GM12873 (cell line): ENCODE data around the gene CNOT2.

Experiments
- TF ChIP-seq, protein P1 (sequence below): IDR thresholded peaks from 2 replicates; pipeline ENCODE4 v1.5.1; 2012; ENCODE audit warnings: low read depth, mild to moderate bottlenecking, moderate library complexity, low read length, control low read depth; ENCODE audit not compliant: insufficient read depth; ENCODE audit errors: missing control alignments

Gene CNOT2, protein sequence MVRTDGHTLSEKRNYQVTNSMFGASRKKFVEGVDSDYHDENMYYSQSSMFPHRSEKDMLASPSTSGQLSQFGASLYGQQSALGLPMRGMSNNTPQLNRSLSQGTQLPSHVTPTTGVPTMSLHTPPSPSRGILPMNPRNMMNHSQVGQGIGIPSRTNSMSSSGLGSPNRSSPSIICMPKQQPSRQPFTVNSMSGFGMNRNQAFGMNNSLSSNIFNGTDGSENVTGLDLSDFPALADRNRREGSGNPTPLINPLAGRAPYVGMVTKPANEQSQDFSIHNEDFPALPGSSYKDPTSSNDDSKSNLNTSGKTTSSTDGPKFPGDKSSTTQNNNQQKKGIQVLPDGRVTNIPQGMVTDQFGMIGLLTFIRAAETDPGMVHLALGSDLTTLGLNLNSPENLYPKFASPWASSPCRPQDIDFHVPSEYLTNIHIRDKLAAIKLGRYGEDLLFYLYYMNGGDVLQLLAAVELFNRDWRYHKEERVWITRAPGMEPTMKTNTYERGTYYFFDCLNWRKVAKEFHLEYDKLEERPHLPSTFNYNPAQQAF

DNA sequence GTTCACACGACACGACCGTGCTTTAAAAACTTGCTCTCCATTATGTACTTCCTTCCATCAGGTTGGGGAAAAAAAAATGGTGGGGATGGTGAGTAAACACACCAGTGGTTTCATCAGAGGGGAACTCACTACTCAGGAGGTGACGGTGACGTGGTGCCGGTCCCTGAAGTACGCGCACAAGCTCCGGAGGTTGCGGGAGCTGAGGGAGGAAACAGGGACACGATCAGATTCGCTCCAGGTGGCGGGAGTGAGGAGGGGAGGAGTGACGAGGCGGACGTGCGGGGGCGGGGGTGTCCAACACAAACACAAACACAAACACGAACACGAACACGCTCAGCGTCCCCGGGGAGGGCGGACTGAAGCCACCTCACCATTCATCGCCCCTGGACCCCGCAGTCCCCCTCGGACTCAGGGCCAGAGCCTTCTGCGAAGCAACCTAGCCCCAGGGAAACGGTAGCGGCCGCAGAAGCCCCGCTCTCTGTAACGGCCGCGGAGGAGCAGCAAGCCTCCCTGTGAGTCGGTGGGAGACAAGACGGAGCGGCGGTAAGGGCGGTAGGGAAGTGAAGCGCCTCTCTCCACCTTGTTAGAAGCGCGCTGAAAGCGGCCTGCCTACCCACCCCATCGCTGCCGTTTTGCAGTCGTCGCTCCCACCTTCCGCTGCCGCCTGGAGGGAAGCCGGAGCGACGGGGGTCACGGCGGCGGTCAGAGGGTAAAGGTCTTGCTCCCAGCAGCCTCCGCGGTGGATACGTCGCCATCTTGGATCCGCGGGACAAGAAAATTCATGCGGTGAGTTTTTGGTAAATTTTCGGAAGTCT lies at the start of gene CNOT2:
CNOT2 (plus strand) TSS at position 739 of the 815 bp plus-strand sequence. CDS start 34,794 bp downstream, outside the sequence.
- TF ChIP-seq, protein P1, sequence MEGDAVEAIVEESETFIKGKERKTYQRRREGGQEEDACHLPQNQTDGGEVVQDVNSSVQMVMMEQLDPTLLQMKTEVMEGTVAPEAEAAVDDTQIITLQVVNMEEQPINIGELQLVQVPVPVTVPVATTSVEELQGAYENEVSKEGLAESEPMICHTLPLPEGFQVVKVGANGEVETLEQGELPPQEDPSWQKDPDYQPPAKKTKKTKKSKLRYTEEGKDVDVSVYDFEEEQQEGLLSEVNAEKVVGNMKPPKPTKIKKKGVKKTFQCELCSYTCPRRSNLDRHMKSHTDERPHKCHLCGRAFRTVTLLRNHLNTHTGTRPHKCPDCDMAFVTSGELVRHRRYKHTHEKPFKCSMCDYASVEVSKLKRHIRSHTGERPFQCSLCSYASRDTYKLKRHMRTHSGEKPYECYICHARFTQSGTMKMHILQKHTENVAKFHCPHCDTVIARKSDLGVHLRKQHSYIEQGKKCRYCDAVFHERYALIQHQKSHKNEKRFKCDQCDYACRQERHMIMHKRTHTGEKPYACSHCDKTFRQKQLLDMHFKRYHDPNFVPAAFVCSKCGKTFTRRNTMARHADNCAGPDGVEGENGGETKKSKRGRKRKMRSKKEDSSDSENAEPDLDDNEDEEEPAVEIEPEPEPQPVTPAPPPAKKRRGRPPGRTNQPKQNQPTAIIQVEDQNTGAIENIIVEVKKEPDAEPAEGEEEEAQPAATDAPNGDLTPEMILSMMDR: no peak

GRCh38 chr12:70194076-70194475 lies 49.2 kb upstream of the CNOT2 start:
- TF ChIP-seq, protein P1: no peak

DNA sequence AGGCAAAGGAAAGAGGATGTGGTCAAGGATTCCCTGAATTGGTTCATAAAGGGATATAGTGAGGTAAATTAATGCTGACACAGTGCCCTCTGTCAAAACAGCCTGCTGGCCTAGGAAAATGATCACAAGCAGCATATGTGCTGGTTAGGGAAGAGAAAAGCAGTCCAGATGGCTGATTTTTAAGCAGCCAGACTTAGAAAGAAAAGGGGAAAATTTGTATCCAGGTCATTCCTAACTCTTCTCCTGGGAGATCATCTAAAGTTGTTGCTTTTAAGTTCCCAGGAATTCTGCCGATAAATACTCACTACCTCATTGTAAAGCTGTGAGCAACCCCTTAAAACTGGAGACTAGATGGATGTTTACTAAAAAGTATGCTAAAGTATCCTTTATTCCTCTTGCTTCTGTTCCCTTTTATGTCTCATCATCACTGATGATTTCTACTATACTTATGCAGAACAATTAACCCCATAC lies 46.4 kb upstream of the CNOT2 start:
- TF ChIP-seq, protein P1: no peak

DNA sequence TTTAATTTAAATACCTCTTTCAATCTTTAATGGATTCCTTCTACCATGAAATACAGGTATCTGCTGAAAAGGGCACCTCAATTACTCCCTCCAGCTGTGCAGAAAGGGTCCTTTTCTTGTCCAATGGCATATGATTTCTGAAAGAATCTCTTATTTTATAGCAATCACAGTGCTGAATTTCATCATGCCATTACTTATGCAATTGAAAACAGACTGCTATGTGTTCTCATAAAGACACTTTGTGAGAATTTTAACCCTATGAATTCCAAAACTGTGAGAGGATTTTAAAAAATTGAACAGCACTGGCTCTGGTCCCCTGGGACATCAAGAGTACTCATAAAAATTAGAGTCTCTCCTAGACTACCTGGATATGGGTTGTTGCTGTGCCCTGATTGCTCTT lies 45.9 kb upstream of the CNOT2 start:
- TF ChIP-seq, protein P1: no peak

- TF ChIP-seq, protein P1: no peak
These were observed 29.5 kb upstream of the CNOT2 start for GRCh38 chr12:70213707-70214106.

GRCh38 chr12:70214972-70215617 lies 28.1 kb upstream of the CNOT2 start:
- TF ChIP-seq, protein P1: no peak
